ENCODE measurements around the gene ZNF791. TPM values are rescaled to one million over a fixed set of nuclear protein-coding genes. Genes with fewer than 3 reads are reported as not detected.

The ZNF791 gene
- total RNA-seq, 1 donor from 2014 or later: 5.5 TPM

DNA sequence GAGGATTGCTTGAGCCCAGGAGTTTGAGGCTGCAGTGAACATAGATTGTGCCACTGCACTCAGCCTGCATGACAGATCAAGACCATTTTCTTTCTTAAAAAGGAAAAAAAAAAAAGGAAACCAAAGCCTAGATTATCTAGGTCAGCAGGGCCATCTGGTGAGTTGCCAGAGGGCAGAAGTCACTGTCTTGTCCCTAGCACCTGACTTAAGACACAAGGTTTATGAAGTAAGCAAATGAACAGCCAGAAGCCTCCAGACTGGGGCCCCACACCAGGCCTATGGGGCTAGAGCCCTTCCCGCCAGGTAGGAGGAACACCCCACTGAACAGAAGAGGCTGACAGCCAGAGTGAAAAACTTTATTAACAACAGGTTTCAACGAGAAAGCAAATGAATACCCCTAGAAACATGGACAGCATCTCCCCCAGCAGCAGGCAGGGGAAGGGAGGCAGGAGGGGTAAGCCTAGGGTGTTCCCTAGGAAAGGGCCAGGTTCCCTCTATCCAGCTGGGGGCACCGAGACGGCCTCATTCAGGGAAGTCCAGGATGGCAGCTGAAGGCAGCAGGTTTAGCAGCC is 57.1 kb downstream of the ZNF791 start:
- TF ChIP-seq, protein P1, sequence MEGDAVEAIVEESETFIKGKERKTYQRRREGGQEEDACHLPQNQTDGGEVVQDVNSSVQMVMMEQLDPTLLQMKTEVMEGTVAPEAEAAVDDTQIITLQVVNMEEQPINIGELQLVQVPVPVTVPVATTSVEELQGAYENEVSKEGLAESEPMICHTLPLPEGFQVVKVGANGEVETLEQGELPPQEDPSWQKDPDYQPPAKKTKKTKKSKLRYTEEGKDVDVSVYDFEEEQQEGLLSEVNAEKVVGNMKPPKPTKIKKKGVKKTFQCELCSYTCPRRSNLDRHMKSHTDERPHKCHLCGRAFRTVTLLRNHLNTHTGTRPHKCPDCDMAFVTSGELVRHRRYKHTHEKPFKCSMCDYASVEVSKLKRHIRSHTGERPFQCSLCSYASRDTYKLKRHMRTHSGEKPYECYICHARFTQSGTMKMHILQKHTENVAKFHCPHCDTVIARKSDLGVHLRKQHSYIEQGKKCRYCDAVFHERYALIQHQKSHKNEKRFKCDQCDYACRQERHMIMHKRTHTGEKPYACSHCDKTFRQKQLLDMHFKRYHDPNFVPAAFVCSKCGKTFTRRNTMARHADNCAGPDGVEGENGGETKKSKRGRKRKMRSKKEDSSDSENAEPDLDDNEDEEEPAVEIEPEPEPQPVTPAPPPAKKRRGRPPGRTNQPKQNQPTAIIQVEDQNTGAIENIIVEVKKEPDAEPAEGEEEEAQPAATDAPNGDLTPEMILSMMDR (conservative IDR thresholded peaks at IDR 0.05; ENCODE audit: low read depth, low read length): no peak
- peak overlapping the region; percentile 97 for H3K4me3 ChIP-seq (ENCODE audit: low read depth, low read length)

DNA sequence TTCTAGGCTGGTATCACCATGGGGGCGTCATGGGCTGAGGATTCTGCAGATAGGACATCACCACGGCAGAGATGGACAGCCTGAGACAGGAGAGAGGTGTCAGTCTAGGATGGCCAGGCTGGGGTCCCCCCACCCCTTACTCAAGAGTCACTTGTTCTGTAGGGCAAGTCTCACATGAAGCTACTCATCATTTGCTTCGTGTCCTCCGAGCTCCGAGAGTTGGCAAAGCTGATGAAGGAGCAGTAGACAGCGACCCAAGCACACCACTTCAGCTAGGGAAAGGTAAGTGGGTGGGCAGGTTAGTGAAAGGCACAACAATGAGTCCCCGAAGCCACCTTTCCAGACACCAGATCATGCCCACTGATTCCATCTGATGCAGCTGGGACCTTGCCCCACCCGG is 57.6 kb downstream of the ZNF791 start:
- peak overlapping the region; percentile 97 for H3K4me3 ChIP-seq (ENCODE audit: low read depth, low read length)
- DNase-seq (ENCODE audit: low read depth): no peak
- TF ChIP-seq, protein P1 (conservative IDR thresholded peaks at IDR 0.05; ENCODE audit: low read depth, low read length): no peak

More for the DNA sequence above, 57.1 kb downstream of the ZNF791 start:
- DNase-seq (ENCODE audit: low read depth): no peak

DNA sequence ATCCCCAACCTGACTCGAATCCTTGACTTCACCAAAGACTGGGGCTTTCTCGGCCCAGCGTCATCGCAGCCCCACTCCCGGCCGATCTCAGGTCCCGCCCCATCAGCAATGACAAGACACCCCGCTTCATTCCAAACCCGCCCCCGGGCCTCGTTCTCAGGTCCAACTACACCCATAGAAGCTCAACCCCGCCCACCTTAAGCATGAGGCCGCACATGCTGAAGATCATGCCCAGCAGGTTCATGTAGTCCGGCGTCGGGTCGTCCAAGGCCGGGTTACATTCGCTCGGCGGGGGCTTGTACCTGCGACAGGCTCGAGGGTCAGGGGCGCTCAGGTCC is 58.2 kb downstream of the ZNF791 start:
- H3K4me3 ChIP-seq (ENCODE audit: low read depth, low read length): peak overlapping the region; percentile 97
- TF ChIP-seq, protein P1 (conservative IDR thresholded peaks at IDR 0.05; ENCODE audit: low read depth, low read length): no peak
- DNase-seq (ENCODE audit: low read depth): no peak

DNA sequence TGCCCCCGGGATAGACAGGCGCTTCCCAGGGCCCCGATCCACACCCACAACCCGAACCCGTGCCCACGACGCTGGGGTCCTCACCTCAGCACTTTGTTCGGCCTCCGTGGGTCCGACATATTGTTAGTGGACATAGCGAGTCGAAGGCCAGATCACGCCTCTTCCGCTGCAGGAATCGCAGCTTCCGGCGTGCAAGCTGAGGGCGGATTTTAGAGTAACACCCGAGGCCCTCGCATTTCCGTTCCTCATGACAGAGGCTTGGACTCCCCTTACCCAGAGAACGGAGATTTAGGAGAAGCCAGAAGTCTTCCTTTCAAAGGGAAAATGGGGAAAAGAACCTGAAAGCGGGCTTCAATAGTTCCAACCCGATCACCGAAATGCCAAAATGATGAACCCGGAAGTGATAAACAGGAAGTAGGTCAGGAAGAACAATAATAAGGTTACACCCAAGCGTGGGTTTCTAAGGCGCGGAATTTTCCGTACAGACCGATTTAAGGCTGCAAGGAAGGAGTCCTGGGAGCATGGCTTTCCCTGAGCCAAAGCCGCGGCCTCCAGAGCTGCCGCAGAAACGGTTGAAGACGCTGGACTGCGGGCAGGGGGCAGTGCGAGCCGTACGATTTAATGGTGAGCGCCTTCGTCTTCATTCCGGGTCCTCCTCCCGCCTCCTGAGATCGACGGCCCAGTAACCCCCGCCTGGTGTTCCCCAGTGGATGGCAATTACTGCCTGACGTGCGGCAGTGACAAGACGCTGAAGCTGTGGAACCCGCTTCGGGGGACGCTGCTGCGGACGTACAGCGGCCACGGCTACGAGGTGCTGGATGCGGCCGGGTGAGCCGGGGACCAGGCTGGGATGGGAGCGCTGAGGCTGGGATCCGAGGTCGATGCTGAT is 58.8 kb downstream of the ZNF791 start:
- TF ChIP-seq, protein P1 (conservative IDR thresholded peaks at IDR 0.05; ENCODE audit: low read depth, low read length): no peak
- peak; percentile 76 for DNase-seq (ENCODE audit: low read depth)
- H3K4me3 ChIP-seq (ENCODE audit: low read depth, low read length): peak overlapping the region; percentile 97

DNA sequence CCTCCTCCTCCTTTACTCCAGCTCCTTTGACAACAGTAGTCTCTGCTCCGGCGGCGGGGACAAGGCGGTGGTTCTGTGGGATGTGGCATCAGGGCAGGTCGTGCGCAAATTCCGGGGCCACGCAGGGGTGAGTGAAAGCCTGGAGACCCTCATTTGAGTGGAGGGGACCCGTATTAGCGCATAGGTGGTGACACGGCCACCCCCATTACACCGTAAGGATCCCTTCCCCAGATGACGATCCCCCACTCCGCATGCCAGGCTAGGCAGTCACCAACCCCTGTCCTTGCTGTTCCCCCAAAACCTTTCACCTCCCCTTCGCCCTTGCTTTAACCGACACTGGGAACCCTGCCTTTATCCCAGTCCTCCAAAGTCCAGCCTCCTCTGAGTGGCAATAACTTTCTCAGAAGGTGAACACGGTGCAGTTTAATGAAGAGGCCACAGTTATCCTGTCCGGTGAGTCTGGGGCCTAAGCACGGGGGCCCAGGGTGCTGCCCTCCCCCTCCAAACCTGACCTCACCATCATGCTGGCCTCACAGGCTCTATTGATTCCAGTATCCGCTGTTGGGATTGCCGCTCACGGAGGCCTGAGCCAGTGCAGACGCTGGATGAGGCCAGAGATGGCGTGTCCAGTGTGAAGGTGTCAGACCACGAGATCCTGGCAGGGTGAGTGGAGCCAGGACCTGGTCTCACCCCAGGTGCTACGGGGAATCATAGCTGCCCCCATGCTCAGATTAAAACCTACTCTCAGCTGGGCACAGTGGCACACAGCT is 59.6 kb downstream of the ZNF791 start:
- peak overlapping the region; percentile 97 for H3K4me3 ChIP-seq (ENCODE audit: low read depth, low read length)
- no peak for DNase-seq (ENCODE audit: low read depth)
- TF ChIP-seq, protein P1 (conservative IDR thresholded peaks at IDR 0.05; ENCODE audit: low read depth, low read length): no peak

DNA sequence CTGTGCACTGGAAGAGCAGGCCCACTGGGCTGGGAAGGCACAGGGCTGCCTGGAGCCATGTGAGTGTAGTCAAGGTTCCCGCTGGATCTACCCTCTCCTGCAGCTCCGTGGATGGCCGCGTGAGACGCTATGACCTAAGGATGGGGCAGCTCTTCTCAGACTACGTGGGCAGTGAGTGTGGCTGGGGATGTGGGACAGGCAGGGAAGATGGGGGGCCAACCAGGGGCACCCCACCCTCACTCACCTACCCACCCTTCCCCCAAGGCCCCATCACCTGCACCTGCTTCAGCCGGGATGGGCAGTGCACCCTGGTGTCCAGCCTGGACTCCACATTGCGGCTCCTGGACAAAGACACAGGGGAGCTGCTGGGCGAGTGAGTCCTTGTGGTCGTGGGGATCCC is 62.0 kb downstream of the ZNF791 start:
- TF ChIP-seq, protein P1 (conservative IDR thresholded peaks at IDR 0.05; ENCODE audit: low read depth, low read length): no peak
- no peak for DNase-seq (ENCODE audit: low read depth)
- H3K4me3 ChIP-seq (ENCODE audit: low read depth, low read length): no peak overlapping the region

Data from epithelial cell of proximal tubule (primary cell).